Left ventricle myocardium inferior (tissue), 1 donor: ENCODE measurements around the gene MON1B. TPM values are rescaled to one million over a fixed set of nuclear protein-coding genes. Genes with fewer than 3 reads are reported as not detected.
"Not testable (repeated sequence)": the region's sequence is repeated elsewhere in the genome, so short reads cannot be mapped to it uniquely, and the experiment has no call there.

ENCODE experiments used
- DNase-seq: peaks from one replicate; pipeline ENCODE4 v3.0.0-alpha.2; 2020
- H3K27ac ChIP-seq: fragments of 200-600 bp; replicated peaks from 2 replicates; pipeline ENCODE4 v1.8.0; 2021
- H3K27me3 ChIP-seq: fragments of 200-600 bp; 2 replicates; pipeline ENCODE4 v1.8.0; 2021; ENCODE audit warnings: low read depth
- H3K36me3 ChIP-seq: fragments of 200-600 bp; 2 replicates; pipeline ENCODE4 v1.8.0; 2021
- H3K4me1 ChIP-seq: fragments of 200-600 bp; 2 replicates; pipeline ENCODE4 v1.8.0; 2021
- H3K4me3 ChIP-seq: fragments of 200-600 bp; 2 replicates; pipeline ENCODE4 v1.8.0; 2021; ENCODE audit warnings: mild to moderate bottlenecking, moderate library complexity
- H3K9me3 ChIP-seq: fragments of 200-600 bp; replicated peaks from 2 replicates; pipeline ENCODE4 v1.8.0; 2021
- intact Hi-C: fragments of 100-400 bp; cut with micrococcal nuclease; formaldehyde crosslinking; loops from one replicate; pipeline ENCODE4 v1.11.0; 2022
- total RNA-seq: library from RNA; stranded (reverse); fragmentation: NEBNext Ultra II Directional; extraction: Animal tissue kit (Norgen Biotek cat#: 25700); gene quantifications from one replicate; pipeline ENCODE4 v1.2.1, GENCODE V29; 2021
- TF ChIP-seq, protein P1 (sequence below): fragments of 200-600 bp; IDR thresholded peaks from 2 replicates; pipeline ENCODE4 v1.8.0; 2021; ENCODE audit warnings: antibody characterized with exemption, mild to moderate bottlenecking, borderline replicate concordance
- donor health status: DM: no; HTN: yes; CAD: no; lungs with severe emphysema.

Gene MON1B
- total RNA-seq, 1 donor from 2014 or later = 16.8 TPM

- no peak overlapping the region for H3K4me3 ChIP-seq
- H3K27me3 ChIP-seq = peaks cover 21% of the 10 kb centered on the region
- H3K4me1 ChIP-seq = peaks cover 3% of the 10 kb centered on the region
- H3K9me3 ChIP-seq = no peaks in the 10 kb centered on the region
- no peaks in the 10 kb centered on the region for H3K36me3 ChIP-seq
- TF ChIP-seq, protein P1, sequence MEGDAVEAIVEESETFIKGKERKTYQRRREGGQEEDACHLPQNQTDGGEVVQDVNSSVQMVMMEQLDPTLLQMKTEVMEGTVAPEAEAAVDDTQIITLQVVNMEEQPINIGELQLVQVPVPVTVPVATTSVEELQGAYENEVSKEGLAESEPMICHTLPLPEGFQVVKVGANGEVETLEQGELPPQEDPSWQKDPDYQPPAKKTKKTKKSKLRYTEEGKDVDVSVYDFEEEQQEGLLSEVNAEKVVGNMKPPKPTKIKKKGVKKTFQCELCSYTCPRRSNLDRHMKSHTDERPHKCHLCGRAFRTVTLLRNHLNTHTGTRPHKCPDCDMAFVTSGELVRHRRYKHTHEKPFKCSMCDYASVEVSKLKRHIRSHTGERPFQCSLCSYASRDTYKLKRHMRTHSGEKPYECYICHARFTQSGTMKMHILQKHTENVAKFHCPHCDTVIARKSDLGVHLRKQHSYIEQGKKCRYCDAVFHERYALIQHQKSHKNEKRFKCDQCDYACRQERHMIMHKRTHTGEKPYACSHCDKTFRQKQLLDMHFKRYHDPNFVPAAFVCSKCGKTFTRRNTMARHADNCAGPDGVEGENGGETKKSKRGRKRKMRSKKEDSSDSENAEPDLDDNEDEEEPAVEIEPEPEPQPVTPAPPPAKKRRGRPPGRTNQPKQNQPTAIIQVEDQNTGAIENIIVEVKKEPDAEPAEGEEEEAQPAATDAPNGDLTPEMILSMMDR = no peak
- no peak overlapping the region for H3K27ac ChIP-seq
- no peak for DNase-seq
- intact Hi-C loops = no loop called here
These were observed 43.6 kb downstream of the MON1B start for GRCh38 chr16:77234611-77235010.

- Histone ChIP-seq H3K4me3 (peak overlapping the region; percentile 41), H3K9me3 (no peaks in the 10 kb centered on the region), H3K27me3 (peaks cover 21% of the 10 kb centered on the region), H3K27ac (no peak overlapping the region), H3K4me1 (peaks cover 3% of the 10 kb centered on the region), H3K36me3 (no peaks in the 10 kb centered on the region)
- intact Hi-C loops = loop anchor here (1.0 kb wide), 1 partner anchor 348 kb away; no protein-coding TSS in a partner anchor
- TF ChIP-seq, protein P1 = peak; percentile 99
- peak; percentile 84 for DNase-seq
These were observed 45.1 kb downstream of the MON1B start for GRCh38 chr16:77236063-77236511.

GRCh38 chr16:77238593-77238992, 47.6 kb downstream of the MON1B start:
- intact Hi-C loops = no loop called here
- Histone ChIP-seq H3K9me3 (no peaks in the 10 kb centered on the region), H3K27ac (no peak overlapping the region), H3K4me3 (no peak overlapping the region), H3K27me3 (peaks cover 18% of the 10 kb centered on the region), H3K4me1 (peaks cover 3% of the 10 kb centered on the region), H3K36me3 (no peaks in the 10 kb centered on the region)
- no peak for DNase-seq
- TF ChIP-seq, protein P1 = no peak

DNA sequence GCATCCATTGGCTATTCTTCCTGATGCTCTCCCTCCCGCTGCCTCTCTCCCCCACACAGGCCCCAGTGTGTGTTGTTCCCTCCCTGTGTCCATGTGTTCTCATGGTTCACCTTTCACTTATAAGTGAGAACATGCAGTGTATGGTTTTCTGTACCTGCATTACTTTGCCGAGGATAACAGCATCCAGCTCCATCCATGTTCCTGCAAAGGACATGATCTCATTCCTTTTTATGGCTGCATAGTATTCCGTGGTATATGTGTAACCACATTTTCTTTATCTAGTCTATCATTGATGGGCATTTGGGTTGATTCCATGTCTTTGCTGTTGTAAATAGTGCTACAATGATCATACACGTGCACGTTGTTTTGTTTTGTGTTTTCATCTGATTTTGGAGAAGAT, 51.5 kb downstream of the MON1B start:
- H3K4me1 ChIP-seq, H3K4me3 ChIP-seq, DNase-seq, H3K9me3 ChIP-seq, intact Hi-C loops, H3K36me3 ChIP-seq, H3K27ac ChIP-seq, H3K27me3 ChIP-seq: not testable (repeated sequence)

GRCh38 chr16:77246150-77246549, 55.2 kb downstream of the MON1B start:
- DNase-seq = no peak
- Histone ChIP-seq H3K4me3 (no peak overlapping the region), H3K27ac (no peak overlapping the region), H3K4me1 (no peaks in the 10 kb centered on the region), H3K36me3 (no peaks in the 10 kb centered on the region), H3K9me3 (no peaks in the 10 kb centered on the region), H3K27me3 (no peaks in the 10 kb centered on the region)
- TF ChIP-seq, protein P1 = no peak
- intact Hi-C loops = no loop called here

- H3K9me3 ChIP-seq = peaks cover 11% of the 10 kb centered on the region
- intact Hi-C loops = no loop called here
- TF ChIP-seq, protein P1 = no peak
- no peaks in the 10 kb centered on the region for H3K4me1 ChIP-seq
- no peak overlapping the region for H3K27ac ChIP-seq
- no peak overlapping the region for H3K4me3 ChIP-seq
- H3K27me3 ChIP-seq = no peaks in the 10 kb centered on the region
- no peaks in the 10 kb centered on the region for H3K36me3 ChIP-seq
- no peak for DNase-seq
These were observed 59.4 kb downstream of the MON1B start for GRCh38 chr16:77250400-77250799.

Other genes starting within 250 kb of the MON1B start
- gene SYCE1L, start 8.2 kb downstream of the MON1B start, total RNA-seq = 0.66 TPM
- not detected for gene ADAMTS18, start 243.8 kb downstream of the MON1B start, total RNA-seq